Endodermal cell (in vitro differentiated cells): ENCODE data around the gene IQCF5. TPM values are rescaled to one million over a fixed set of nuclear protein-coding genes. Genes with fewer than 3 reads are reported as not detected.

Experiments used
- DNase-seq: peaks from one replicate; pipeline ENCODE4 v3.0.0-alpha.2; 2017
- H3K27ac ChIP-seq: 2 replicates; pipeline ENCODE4 v1.5.1; 2013; ENCODE audit warnings: mild to moderate bottlenecking, low read depth, low read length, moderate library complexity
- H3K27me3 ChIP-seq: 2 replicates; pipeline ENCODE4 v1.6.1; 2013; ENCODE audit warnings: mild to moderate bottlenecking, low read length, moderate library complexity; ENCODE audit not compliant: insufficient read depth, control insufficient read depth, poor library complexity, severe bottlenecking
- H3K36me3 ChIP-seq: 2 replicates; pipeline ENCODE4 v1.7.0; 2013; ENCODE audit warnings: mild to moderate bottlenecking, low read length, moderate library complexity; ENCODE audit not compliant: control insufficient read depth, insufficient read depth
- H3K4me1 ChIP-seq: one replicate; pipeline ENCODE4 v1.7.0; 2013; ENCODE audit warnings: low read length; ENCODE audit not compliant: control insufficient read depth, insufficient read depth
- H3K4me3 ChIP-seq: 2 replicates; pipeline ENCODE4 v1.5.1; 2013; ENCODE audit warnings: mild to moderate bottlenecking, low read length, moderate library complexity
- H3K9ac ChIP-seq: 2 replicates; pipeline ENCODE4 v1.6.1; 2013; ENCODE audit warnings: mild to moderate bottlenecking, low read length, moderate library complexity; ENCODE audit not compliant: poor library complexity, severe bottlenecking; ENCODE audit errors: extremely low read depth
- H3K9me3 ChIP-seq: 2 replicates; pipeline ENCODE4 v1.6.1; 2013; ENCODE audit warnings: mild to moderate bottlenecking, low read length, moderate library complexity; ENCODE audit not compliant: control insufficient read depth
- H3K27ac Mint-ChIP-seq: 2 replicates; pipeline ENCODE4 v1.8.0; 2020; ENCODE audit warnings: mixed read lengths
- H3K27me3 Mint-ChIP-seq: 2 replicates; pipeline ENCODE4 v1.8.0; 2021; ENCODE audit warnings: mild to moderate bottlenecking, mixed read lengths; ENCODE audit not compliant: insufficient read depth
- H3K36me3 Mint-ChIP-seq: 2 replicates; pipeline ENCODE4 v1.8.0; 2020; ENCODE audit warnings: low read depth, mixed read lengths
- H3K4me1 Mint-ChIP-seq: 2 replicates; pipeline ENCODE4 v1.8.0; 2020; ENCODE audit warnings: mixed read lengths
- H3K4me3 Mint-ChIP-seq: 2 replicates; pipeline ENCODE4 v1.8.0; 2020; ENCODE audit warnings: mild to moderate bottlenecking, moderate library complexity, mixed read lengths
- H3K9me3 Mint-ChIP-seq: 2 replicates; pipeline ENCODE4 v1.8.0; 2020; ENCODE audit warnings: mild to moderate bottlenecking, mixed read lengths
- WGBS, 2 experiments: methylation state at CpG; one replicate each; pipeline versions ENCODE4 v1.1.5 to v1.1.7; 2013; ENCODE audit warnings: missing lambda C conversion rate in 2 of 2, mixed read lengths in 1 of 2; ENCODE audit not compliant: insufficient coverage in 1 of 2, insufficient read length in 1 of 2; 5-methylcytosine and 5-hydroxymethylcytosine counted together
- total RNA-seq, 2 donors: library from RNA; stranded (reverse); fragmentation: NEBNext Ultra II Directional in 1 of 2; extraction: Animal tissue kit (Norgen Biotek cat#: 25700) in 1 of 2; gene quantifications; 2 replicates in 1 of 2; 3 replicates in 1 of 2; pipeline ENCODE4 v1.2.1, GENCODE V29; 2021
- TF ChIP-seq, protein P1 (sequence below): fragments of 200-600 bp; sonication (generic); conservative IDR thresholded peaks from 2 replicates; pipeline ENCODE4 v1.5.0; 2021; ENCODE audit warnings: antibody characterized with exemption, mild to moderate bottlenecking

Gene IQCF5
- total RNA-seq, 2 donors from 2014 or later: not detected

DNA sequence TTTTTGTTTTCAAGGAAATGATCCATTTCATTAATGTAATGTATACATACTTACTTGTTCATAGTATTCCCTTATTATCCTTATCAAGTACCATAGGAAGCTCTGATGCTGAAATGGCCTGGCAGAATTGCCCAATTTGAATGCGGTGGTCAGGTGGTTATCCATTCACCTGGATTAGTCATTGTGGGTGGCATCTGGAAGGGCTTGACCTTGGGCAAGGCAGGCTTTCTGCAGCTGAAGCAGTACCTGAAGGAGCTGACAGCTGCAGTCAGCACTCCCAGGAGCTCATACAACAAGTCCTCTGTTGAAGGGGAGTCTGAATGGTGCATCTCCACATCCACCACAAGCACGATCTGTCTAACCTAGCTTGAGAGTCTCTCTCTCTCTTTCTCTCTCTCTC is 12.2 kb upstream of the IQCF5 start:
- no peak overlapping the region for H3K27ac ChIP-seq
- no peak overlapping the region for H3K4me3 ChIP-seq
- no peak overlapping the region for H3K9ac ChIP-seq
- Mint-ChIP-seq H3K4me1 (peaks cover 15% of the 10 kb centered on the region), H3K27ac (no peak overlapping the region), H3K27me3 (no peaks in the 10 kb centered on the region), H3K9me3 (peaks cover 2% of the 10 kb centered on the region), H3K36me3 (no peaks in the 10 kb centered on the region), H3K4me3 (no peak overlapping the region)
- H3K27me3 ChIP-seq: no peaks in the 10 kb centered on the region
- DNase-seq: no peak
- peaks cover 9% of the 10 kb centered on the region for H3K4me1 ChIP-seq
- 94 to 96% methylated on average over 2 of the region's 2 CpGs for WGBS, 2 experiments
- peaks cover 18% of the 10 kb centered on the region for H3K9me3 ChIP-seq
- H3K36me3 ChIP-seq: no peaks in the 10 kb centered on the region
- TF ChIP-seq, protein P1, sequence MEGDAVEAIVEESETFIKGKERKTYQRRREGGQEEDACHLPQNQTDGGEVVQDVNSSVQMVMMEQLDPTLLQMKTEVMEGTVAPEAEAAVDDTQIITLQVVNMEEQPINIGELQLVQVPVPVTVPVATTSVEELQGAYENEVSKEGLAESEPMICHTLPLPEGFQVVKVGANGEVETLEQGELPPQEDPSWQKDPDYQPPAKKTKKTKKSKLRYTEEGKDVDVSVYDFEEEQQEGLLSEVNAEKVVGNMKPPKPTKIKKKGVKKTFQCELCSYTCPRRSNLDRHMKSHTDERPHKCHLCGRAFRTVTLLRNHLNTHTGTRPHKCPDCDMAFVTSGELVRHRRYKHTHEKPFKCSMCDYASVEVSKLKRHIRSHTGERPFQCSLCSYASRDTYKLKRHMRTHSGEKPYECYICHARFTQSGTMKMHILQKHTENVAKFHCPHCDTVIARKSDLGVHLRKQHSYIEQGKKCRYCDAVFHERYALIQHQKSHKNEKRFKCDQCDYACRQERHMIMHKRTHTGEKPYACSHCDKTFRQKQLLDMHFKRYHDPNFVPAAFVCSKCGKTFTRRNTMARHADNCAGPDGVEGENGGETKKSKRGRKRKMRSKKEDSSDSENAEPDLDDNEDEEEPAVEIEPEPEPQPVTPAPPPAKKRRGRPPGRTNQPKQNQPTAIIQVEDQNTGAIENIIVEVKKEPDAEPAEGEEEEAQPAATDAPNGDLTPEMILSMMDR: no peak

DNA sequence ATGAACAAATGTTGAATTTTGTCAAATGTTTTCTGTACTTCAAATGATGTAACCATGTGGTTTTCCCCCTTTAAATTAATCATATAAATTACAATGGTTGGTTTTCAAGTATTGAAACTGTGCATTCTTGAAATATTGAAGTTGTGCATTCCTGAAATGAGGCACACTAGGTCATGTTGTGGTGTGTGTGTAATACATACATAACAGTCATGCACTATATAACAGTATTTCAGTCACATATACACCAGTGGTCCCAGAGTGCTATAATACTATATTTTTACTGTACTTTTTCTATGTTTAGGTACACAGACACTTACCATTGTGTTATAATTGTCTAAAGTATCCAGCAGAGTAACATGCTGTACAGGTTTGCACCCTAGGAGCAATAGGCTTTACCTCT is 11.0 kb upstream of the IQCF5 start:
- no peak for DNase-seq
- Histone ChIP-seq H3K27me3 (no peaks in the 10 kb centered on the region), H3K4me3 (no peak overlapping the region), H3K4me1 (peaks cover 9% of the 10 kb centered on the region), H3K27ac (no peak overlapping the region), H3K36me3 (no peaks in the 10 kb centered on the region), H3K9me3 (peaks cover 18% of the 10 kb centered on the region), H3K9ac (no peak overlapping the region)
- Mint-ChIP-seq H3K4me3 (no peak overlapping the region), H3K4me1 (peaks cover 15% of the 10 kb centered on the region), H3K27me3 (no peaks in the 10 kb centered on the region), H3K36me3 (no peaks in the 10 kb centered on the region), H3K9me3 (peaks cover 2% of the 10 kb centered on the region), H3K27ac (no peak overlapping the region)
- TF ChIP-seq, protein P1: no peak

DNA sequence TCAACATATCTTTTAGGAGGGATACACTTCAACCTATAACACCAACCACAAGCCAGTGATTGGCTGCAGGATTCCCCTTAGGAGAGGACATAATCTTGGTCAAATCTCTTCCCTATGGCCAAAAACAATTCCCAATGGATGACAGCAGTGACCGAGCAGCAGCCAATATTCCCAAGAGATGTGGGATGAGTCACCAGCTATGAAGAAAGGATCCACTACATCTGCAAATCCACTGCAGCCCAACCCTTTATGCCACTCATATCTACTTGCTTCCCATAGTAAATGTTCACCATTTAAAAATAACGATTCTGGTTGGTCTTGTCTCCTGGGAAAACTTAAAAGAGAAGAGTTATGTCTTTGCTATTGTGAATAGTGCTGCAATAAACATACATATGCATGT is 4.5 kb upstream of the IQCF5 start:
- no peaks in the 10 kb centered on the region for H3K27me3 ChIP-seq
- no peak for DNase-seq
- no peak overlapping the region for H3K27ac ChIP-seq
- Mint-ChIP-seq H3K4me1 (peaks cover 9% of the 10 kb centered on the region), H3K4me3 (no peak overlapping the region), H3K27ac (no peak overlapping the region), H3K9me3 (no peaks in the 10 kb centered on the region), H3K27me3 (peaks cover 3% of the 10 kb centered on the region), H3K36me3 (peaks cover 5% of the 10 kb centered on the region)
- no peaks in the 10 kb centered on the region for H3K36me3 ChIP-seq
- H3K9ac ChIP-seq: no peak overlapping the region
- H3K9me3 ChIP-seq: peaks cover 4% of the 10 kb centered on the region
- no peak overlapping the region for H3K4me3 ChIP-seq
- TF ChIP-seq, protein P1: no peak
- 100% methylated on average over 1 of the region's 2 CpGs; no CpG with 5 or more reads in 1 of the 2 experiments for WGBS, 2 experiments
- no peaks in the 10 kb centered on the region for H3K4me1 ChIP-seq
